ENCODE results near the gene TRAPPC12. TPM values are rescaled to one million over a fixed set of nuclear protein-coding genes. Genes with fewer than 3 reads are reported as not detected.

Gene TRAPPC12
- total and polyA plus RNA-seq, 8 donors: 46.6 to 158 (median 70.7) TPM

DNA sequence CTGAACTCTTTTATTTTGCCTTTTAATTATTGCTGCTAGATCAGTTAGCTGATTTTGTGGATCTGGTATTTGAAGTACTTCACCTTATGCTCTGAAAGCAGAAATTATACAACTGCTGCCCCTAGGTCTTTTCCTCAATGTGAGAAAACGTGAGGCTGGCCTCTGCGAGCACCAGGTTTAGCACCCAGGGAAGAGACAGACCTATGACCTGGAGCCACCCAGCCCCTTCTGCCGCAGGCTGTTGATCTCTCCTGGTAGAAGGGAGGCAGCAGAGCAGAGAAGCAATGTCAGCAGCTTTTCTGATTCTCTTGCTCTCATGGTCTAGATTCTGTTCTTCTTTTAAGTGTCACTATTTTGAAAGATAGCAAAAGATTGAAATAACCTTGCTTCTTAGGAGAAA, 19.9 kb downstream of the TRAPPC12 start:
- peaks cover 0 to 25% (median 4%) of the 10 kb centered on the region in 4 donors for H3K4me1 ChIP-seq
- WGBS, 5 donors: 66 to 89% (median 76%) methylated on average over 3 of the region's 3 CpGs
- H3K9me3 ChIP-seq: peaks cover 7 to 20% (median 20%) of the 10 kb centered on the region in 4 donors
- H3K27ac ChIP-seq: no peak overlapping the region
- intact Hi-C loops (cut with DNase I; ENCODE audit: low total_unique reads): no loop called here
- TF ChIP-seq POLR2A (IDR thresholded peaks at IDR 0.05) (no peak), POLR2AphosphoS5 (IDR thresholded peaks at IDR 0.05) (no peak), EP300 (IDR thresholded peaks at IDR 0.05) (no peak)
- TF ChIP-seq, protein P1, sequence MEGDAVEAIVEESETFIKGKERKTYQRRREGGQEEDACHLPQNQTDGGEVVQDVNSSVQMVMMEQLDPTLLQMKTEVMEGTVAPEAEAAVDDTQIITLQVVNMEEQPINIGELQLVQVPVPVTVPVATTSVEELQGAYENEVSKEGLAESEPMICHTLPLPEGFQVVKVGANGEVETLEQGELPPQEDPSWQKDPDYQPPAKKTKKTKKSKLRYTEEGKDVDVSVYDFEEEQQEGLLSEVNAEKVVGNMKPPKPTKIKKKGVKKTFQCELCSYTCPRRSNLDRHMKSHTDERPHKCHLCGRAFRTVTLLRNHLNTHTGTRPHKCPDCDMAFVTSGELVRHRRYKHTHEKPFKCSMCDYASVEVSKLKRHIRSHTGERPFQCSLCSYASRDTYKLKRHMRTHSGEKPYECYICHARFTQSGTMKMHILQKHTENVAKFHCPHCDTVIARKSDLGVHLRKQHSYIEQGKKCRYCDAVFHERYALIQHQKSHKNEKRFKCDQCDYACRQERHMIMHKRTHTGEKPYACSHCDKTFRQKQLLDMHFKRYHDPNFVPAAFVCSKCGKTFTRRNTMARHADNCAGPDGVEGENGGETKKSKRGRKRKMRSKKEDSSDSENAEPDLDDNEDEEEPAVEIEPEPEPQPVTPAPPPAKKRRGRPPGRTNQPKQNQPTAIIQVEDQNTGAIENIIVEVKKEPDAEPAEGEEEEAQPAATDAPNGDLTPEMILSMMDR (IDR thresholded peaks at IDR 0.05): no peak
- H3K4me3 ChIP-seq: no peak overlapping the region
- DNase-seq: no peak
- H3K36me3 ChIP-seq: peaks cover 23 to 93% (median 76%) of the 10 kb centered on the region in 4 donors
- H3K27me3 ChIP-seq: no peaks in the 10 kb centered on the region

DNA sequence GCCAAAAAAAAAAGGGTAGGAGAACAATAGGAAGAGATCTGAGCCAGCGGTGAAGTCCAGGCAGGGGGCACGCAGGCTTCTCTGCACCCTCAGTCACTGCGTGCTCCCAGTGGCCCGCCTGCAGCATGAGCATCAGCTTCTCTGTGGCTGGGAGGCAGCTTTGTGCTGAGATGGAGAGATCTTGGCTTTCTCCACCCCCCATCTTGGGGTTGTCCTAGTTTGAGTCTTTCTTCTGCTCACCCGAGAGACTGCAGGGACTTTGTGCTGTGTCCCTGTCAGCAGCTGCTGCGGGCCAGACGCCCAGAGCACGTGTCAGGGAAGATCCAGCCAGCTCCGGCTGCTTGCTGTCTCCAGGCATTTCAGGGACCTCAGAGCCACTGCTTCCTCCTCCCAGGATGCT, 20.3 kb downstream of the TRAPPC12 start:
- TF ChIP-seq POLR2AphosphoS5 (IDR thresholded peaks at IDR 0.05): no peak
- TF ChIP-seq, protein P1 (IDR thresholded peaks at IDR 0.05): no peak
- TF ChIP-seq POLR2A (IDR thresholded peaks at IDR 0.05): no peak
- no peak for TF ChIP-seq EP300 (IDR thresholded peaks at IDR 0.05)
- H3K9me3 ChIP-seq: peaks cover 7 to 20% (median 20%) of the 10 kb centered on the region in 4 donors
- peaks cover 0 to 25% (median 4%) of the 10 kb centered on the region in 4 donors for H3K4me1 ChIP-seq
- intact Hi-C loops (cut with DNase I; ENCODE audit: low total_unique reads): loop anchor here (5.0 kb wide), 1 partner anchor 247 kb away; no protein-coding TSS in a partner anchor
- H3K4me3 ChIP-seq: no peak overlapping the region
- H3K27me3 ChIP-seq: no peaks in the 10 kb centered on the region
- DNase-seq: peak in 1 of 2 donors; percentile 72
- H3K36me3 ChIP-seq: peaks cover 22 to 93% (median 75%) of the 10 kb centered on the region in 4 donors
- H3K27ac ChIP-seq: peak overlapping the region in 1 of 5 donors; percentile 24
- 66 to 76% (median 70%) methylated on average over 5 to 9 of the region's 9 CpGs for WGBS, 5 donors

DNA sequence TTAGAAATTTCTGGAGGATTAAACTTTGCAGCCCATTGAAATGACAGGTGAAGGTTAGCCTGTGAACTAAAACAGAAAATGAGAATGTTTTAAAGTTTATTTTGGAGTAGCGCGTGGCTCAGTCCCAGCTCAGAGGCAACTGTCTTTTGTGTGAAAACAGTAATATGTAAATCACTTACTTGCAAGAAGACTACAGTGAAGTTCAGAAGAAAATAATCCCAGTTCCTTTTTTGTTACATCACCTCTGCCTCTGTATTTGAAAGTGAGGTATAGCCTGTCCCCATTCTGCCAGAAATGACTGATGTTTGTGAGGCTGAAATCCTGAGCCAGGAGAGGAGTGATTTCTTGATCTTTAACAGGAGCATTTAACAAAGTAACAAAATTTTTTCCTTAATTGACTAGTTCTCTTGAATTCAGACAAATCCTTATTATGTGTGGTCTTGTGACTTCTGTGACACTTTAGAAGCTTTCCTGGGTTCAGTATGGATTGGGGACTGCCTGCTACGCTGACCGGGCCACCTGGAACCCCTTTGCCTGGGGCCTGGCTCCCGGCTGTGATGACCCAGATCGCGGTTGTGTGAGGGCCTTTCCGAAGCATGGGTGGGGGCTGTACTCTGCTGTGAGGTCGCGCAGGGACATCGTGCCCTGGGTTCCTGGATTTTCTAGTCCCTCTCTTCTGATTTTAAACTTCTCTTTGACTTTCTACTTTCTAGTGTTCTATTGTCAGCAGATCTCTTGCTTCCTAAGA, 24.3 kb downstream of the TRAPPC12 start:
- Histone ChIP-seq H3K36me3 (peaks cover 12 to 86% (median 76%) of the 10 kb centered on the region in 4 donors), H3K4me3 (no peak overlapping the region), H3K27ac (no peak overlapping the region), H3K27me3 (no peaks in the 10 kb centered on the region), H3K4me1 (peaks cover 0 to 25% (median 9%) of the 10 kb centered on the region in 4 donors), H3K9me3 (no peaks in the 10 kb centered on the region)
- TF ChIP-seq, protein P1 (IDR thresholded peaks at IDR 0.05): no peak
- TF ChIP-seq EP300 (IDR thresholded peaks at IDR 0.05) (no peak), POLR2AphosphoS5 (IDR thresholded peaks at IDR 0.05) (no peak), POLR2A (IDR thresholded peaks at IDR 0.05) (no peak)
- no peak for DNase-seq
- WGBS, 5 donors: 88 to 96% (median 91%) methylated on average over 11 of the region's 11 CpGs
- intact Hi-C loops (cut with DNase I; ENCODE audit: low total_unique reads): loop anchor here (5.0 kb wide), 1 partner anchor 244 kb away; no protein-coding TSS in a partner anchor

DNA sequence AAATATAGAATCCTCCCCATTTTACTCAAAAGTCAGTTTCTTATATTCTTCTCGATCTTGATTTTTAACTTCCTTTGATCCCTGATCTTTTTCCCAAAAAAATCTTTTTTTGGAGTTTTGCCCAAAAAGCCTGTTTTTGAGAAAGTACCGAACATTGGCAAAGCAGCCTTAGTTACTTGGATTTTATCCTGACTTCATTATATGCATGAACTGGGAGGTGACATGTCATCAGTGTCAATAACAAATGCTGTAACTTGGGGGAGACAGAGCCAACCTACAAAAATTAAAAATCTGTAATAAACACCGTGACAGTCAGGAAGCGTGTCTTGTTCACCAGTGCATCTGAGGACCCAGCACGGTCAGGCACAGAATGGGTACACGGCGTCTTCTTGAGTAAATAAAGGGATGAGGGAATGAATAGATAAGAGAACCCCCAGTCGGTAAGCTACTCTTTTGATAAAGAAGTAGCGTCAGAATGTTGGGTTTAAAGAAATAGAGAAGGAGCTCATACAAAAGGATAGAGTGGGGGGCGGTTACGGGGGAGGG, 24.9 kb downstream of the TRAPPC12 start:
- WGBS, 5 donors: 79 to 86% (median 81%) methylated on average over 11 of the region's 11 CpGs
- H3K4me1 ChIP-seq: peaks cover 0 to 24% (median 8%) of the 10 kb centered on the region in 4 donors
- no peak overlapping the region for H3K4me3 ChIP-seq
- H3K36me3 ChIP-seq: peaks cover 12 to 83% (median 76%) of the 10 kb centered on the region in 4 donors
- no peak for DNase-seq
- no peak for TF ChIP-seq POLR2AphosphoS5 (IDR thresholded peaks at IDR 0.05)
- TF ChIP-seq, protein P1 (IDR thresholded peaks at IDR 0.05): no peak
- TF ChIP-seq EP300 (IDR thresholded peaks at IDR 0.05): no peak
- no peak for TF ChIP-seq POLR2A (IDR thresholded peaks at IDR 0.05)
- no peak overlapping the region for H3K27ac ChIP-seq
- no peaks in the 10 kb centered on the region for H3K27me3 ChIP-seq
- H3K9me3 ChIP-seq: no peaks in the 10 kb centered on the region
- intact Hi-C loops (cut with DNase I; ENCODE audit: low total_unique reads): loop anchor here (5.0 kb wide), 1 partner anchor 243 kb away; no protein-coding TSS in a partner anchor
